GM19035 (cell line): Measurements from ENCODE around the gene TLE4.

Source experiments
- ATAC-seq: cut with Tn5 transposase; IDR thresholded peaks from one replicate; pipeline ENCODE4 v1.9.1; 2021; ENCODE audit not compliant: unreplicated experiment

TLE4 gene

DNA sequence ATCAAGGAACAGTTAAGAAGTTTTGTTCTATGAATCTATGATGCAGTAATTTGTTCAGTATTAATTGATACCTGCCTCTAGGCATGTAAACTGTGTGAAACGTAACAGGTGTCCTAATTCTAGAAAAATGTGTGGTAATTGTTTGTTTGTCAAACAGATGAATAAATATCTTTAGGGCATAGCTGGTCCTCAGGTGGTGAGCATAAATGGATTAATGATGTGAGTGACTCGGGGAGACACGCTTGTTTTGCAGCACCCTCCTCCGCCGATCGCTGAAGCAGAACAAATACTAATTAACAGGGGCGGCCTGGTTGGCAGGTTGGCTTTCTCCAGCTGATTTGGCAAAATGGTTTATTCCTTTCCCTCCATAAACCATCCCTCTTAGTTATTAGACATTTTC lies 88.8 kb downstream of the TLE4 start:
- no peak for ATAC-seq

DNA sequence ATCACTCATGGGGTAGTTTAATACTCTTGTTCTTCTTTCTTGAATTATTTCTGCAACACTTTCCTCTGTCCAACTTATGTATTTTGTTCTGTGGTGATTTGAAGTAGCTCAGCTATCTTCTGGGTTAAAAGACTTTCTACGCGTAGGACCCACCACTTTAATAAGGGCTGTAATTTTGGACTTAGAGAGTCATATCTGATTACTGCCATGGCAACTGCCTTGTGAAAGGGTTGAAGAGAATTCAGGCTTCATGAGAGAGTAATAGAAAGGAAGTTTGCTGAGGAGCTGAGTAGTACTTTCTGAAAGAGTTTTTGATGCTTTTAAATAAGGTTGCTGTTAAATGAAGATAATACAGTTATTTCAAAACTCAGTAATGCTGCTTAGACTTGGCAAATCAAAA lies 89.5 kb downstream of the TLE4 start:
- ATAC-seq: no peak

DNA sequence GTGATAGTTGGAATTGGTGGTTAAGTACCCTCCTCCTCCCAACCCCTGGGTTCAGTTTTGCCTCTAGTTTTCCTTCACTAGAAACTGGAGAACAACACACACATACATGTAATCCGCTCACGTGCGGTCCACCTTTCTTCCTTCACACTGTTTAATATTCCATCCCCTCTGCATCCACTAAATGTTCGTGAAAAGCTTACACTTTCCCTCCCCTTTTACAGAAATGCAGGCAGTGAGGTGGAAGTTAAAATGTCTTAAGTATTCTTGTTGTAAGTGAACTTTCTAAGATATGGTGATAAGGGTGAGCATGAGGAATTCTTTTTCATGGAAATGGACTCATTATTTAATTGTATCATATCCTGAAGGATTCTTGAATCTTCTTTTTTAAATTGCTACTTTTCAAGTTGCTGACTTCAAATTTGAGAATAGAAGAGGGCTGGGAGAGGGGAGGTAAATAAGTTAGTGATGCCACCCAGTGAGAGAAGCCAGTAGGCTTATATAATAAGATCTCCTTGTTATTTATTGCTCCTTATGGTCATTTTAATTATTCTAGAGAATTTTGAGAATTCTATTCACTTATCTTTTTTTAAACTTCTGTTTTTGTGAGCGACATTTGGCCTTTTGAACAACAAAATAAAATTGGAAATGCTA lies 90.2 kb downstream of the TLE4 start:
- no peak for ATAC-seq

DNA sequence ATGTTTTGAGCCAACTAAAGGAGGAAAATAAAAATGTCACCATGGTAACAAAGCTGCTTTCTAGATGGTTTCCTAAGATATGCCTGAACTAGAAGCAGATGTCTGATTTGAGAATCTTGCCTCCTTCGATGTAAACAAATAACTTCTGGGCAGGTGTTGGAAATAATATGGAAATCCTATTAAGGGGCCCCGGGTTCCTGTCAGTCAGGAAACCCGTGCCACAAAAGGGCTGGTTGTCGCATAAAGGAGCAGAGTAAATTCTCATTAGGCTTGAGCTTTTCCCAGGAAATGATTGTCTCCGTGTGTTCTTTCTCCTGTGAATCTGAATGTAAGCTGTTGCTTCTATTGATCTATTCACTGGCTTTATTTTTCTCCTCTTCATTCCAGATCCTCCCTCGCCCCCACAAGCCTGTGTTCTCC lies 90.8 kb downstream of the TLE4 start:
- no peak for ATAC-seq

DNA sequence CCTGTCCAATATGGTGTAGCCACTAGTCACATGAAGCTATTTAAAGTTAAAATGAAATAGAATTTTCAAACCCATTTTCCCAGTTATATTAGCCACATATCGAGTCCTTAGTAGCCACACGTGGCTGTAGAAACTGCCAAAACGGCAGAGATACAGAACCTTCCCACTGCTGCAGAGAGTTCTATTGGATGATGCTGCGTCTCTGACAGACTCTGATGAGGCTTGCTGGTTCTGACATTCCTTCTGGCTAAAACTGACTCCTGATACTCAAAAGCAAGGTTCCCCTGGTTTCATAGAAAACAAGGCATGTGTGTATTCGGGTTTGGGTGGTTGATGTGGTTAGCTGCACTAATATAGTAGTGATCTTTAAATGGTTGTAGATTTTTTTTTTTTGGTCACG lies 91.5 kb downstream of the TLE4 start:
- no peak for ATAC-seq

DNA sequence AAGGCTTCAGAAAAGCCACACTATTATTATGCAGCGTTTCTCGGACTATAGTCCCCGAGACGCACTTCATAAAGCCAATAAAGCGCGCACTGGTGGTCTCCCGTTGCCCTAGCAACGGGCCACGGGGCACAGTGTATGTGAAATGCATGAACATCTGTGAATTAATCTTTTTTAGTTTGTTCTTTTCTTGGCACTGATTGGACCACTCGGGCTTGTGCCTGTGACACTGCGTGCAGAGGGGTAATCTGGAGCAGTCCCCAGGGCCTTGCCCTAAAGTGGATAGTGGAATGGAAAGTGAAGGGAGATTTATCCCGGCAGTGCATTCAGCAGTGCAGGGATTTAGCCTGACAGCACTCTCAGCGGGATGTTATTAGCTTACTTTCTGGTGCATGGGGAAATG lies 92.1 kb downstream of the TLE4 start:
- no peak for ATAC-seq

DNA sequence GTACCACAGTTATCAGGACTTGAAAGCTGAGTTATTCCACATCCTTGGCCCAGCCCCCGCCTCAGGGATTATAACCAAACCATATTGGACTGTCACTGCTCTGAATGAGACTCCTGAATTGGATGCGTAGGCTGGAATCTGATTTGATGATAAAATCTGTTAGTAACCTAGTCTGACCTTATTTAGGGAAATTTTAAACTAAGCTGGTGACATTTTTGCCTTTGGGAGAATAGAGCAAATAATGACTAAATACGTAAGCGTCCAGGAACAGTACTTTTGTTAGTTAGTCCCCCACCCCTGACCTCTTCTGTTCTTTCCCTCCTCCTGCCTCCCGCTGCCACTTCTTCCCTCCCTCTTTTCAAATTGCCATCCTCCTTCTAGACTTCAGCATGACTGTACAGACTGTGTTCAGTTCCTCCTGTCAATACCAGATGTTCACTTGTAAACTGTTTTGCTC lies 92.6 kb downstream of the TLE4 start:
- no peak for ATAC-seq

DNA sequence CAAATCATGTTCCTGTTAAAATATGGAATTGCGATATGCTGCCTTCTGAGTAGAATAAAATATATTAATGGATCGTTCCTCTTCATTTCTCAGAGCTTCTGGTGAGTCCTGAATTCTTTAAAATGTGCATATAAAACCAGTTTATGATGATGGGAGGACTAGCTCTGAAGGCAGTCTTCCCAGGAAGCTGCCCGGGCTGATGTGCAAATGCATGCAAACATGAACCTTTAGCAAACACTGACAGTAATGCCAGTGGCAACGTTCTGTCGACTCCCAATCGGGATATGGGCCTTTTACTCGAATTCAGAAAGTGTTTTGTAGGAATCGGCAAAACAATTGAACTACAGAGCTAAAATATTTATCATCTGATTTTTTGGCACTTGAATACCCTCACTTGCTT lies 93.6 kb downstream of the TLE4 start:
- ATAC-seq: no peak

DNA sequence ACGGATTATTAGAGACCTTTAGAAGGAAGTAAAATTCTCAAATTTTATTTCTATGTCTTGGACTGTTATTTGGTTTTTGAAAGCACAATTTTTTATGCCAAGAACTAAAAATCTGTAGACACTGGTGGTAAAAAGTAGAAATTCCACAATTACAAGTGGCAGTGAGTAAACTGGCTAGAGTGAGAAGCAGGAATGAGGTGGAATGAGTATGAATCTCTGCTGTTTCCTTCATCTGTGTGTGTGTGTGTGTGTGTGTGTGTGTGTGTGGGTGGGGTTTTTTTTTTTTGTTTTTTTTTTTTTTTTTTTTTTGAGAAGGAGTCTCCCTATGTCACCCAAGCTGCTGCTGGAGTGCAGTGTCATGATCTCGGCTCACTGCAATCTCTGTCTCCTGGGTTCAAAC lies 94.2 kb downstream of the TLE4 start:
- ATAC-seq: no peak

DNA sequence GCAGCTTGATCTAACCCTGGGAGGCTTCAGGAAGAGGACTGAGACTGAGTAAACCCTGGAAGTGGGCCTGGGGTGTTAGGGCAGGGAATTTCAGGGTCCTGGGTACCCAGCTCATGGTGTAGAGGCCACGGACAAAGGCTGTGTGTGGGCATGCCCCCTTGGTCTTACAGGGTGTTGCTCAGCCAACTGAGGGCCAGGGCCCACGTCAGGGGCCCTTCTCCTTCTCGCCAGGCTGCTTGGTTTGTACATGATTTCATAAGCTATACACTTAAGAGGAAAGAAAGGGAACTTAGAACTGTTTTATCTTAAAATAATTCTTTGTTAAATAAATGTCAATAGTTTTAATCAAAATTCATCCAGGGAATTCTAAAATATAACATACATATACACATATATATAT lies 95.4 kb downstream of the TLE4 start:
- ATAC-seq: no peak

DNA sequence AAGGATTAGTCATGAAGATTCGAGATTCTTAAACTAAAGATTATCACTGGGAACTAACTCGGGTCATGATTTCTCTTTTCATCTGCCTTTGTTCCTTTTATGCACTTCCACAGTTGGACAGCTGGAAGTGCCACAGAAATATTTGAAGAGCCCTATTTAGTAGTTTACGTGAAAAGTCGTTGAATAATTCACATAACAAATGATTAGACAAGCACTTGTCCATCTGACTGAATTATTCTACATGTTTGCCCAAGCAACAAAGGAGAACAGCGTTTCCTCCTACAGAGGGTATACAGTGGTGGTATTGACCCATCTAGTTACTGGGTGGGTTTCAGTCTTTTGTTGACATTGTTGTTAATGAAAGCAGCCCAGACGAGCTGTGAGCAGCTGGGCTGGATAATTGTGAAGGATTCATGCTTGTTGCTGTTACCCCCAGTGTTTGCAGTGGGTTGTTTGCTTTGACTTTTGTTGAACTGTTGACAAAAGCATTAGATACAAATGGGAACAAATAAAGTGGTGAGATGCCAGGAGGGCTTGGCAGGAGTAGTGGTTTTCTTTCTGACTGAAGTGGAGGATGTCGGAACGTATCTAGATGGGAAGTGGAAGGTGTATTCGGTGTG lies 96.2 kb downstream of the TLE4 start:
- ATAC-seq: no peak

DNA sequence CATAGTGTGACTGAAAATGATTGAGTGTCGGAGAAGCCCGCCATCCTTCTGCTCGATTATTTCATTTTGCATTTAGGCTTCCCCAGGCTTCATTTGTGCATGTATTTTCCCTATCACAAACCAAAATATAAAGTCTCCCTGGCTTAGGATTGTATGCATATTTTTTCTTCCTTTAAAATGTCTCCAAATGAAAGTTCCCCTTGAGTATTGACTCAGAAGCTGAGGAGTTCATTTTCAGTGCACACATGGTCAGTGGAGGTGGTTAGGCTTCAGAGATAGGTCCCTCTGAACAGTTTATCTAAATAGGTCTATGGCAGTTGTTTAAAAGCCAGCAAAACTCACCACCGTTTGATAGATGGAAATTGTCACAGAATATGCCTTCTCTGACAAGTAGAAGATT lies 97.2 kb downstream of the TLE4 start:
- ATAC-seq: no peak

DNA sequence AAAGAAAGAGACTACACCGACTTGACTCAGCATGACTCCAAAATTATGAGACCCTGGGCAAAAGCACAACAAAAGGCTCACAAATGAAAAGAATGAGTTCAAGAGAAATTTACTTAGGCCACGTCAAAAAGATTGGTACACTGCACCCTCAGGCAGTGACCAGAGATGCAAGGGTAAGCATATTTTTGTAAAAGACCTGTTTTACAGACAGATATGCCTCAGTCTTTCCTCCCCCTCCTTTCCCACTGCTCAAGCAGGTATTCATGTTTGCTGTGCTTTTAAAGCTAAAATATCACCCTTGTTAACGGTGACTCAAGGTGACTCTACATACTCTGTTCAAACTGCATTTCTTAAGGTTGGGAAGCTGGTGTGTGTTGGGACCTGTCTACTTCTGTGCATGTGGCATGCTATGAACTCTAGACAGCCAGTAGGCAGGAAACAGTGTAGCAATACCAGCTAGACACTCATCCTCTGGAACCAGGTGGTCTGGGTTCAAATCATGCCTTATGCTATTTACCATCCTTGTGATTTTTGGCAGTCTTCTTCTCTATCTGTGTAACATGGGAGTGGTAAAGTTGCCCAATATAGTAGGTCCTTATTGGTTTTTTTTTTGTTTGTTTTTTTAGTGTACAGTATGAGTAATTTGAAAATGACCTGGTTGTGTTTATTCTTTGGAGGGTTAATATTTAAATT lies 98.7 kb downstream of the TLE4 start:
- no peak for ATAC-seq

DNA sequence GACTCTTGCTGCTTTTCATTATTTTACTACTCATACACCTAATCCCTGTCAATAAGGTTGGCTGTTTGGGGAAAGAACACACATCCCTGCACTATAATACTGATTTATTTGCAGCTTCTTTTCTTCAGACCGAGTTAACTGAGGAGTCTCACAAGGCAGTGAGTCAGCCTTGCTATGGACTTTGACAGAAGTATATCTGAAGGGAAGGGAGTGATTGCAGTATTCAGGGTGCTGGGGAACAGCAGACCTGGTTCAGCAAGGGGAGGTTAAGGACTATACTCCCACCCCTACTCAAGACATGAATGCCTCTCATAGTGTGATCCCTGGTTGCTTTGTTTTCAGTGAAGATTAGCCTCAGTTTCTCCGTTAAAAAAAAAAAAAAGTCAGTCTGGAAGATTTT lies 99.8 kb downstream of the TLE4 start:
- ATAC-seq: no peak

DNA sequence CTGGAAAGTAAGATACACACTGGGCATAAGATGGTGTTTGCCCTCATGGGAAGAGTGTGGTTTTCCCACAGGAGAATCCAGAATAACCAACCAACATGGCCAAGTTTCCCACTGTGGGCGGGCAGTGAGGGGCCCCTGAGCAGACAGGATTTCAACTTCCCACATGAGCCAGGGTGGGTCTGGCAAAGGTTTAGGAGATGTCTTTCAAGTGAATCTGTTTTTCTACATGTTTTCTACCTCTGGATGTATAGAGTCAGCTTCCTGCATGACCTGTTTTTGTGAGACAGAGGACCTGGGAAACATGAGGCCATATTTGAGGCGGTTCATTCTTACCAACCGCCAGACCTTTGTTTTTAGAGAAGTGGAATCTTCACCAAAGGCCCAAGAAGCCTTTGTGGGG lies 100.5 kb downstream of the TLE4 start:
- no peak for ATAC-seq

DNA sequence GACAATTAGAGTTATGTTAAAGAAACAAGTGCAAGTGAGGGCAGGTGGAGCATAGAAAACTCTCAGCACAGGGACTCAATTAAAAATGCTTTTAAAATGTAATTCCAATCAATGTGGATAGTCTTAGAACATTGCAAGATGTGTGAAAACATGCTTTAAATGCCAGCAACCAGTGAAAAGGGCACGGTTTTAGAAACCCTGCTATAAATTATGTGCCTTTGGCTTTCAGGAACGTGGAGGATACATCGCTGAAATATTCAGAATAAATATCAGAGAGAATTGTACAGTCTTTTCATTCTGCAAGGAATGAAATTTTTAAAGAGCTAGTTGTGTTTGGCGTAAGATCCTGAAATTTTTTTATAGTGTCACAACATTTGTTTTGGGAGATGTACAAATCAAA lies 101.1 kb downstream of the TLE4 start:
- ATAC-seq: no peak

DNA sequence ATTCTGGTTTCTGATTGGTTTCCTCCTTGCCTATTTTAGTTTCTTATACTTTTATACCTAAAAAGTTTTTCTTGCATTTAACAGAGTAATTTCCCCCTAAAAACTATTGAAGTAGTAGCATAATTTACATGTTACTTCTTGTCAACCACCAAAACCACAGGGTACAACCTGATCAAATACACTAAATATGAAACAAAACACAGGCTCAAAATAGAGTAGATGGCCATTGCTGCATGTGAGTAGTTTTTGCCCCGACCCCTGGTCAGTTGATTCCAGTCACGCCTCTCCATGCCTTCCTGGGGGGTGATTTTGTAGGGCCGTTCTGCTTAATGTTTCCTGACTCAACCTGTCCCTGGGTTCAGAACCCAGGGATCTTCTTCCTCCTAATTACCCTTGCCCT lies 101.8 kb downstream of the TLE4 start:
- peak; percentile 93 for ATAC-seq

DNA sequence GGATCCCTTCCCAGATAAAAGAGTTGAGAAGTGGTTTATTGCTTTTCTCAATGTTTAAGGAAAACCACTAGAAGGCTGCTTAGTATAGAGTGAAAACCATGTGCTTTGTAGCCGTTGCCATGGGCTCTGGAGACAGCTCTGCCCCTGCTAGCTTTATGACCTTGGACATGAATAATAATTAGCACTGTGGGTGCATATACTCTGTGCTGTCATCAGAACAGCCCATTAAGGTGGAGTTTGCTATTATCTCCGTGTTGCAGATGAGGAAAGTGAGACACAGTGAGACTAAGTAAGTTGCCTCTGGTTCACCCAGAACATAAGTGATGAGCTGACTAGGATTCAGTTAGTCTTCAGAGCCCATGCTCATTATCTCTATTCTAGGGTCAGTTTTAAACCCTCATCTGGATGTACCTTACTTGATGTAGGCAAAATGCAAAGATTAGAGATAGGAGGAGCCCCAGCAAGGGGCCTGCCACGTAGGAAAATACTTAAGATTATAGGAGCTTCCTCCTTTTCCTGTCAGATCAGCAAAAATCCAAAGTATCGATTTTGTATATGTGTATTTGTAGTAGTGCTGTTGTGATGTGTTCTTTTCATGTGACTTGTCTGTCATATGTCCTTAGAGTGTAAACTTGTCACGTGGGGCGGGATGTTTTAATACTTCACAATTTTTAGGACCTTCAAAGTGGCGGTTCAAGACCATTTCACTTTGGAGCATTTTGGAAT lies 102.5 kb downstream of the TLE4 start:
- ATAC-seq: peak; percentile 45

DNA sequence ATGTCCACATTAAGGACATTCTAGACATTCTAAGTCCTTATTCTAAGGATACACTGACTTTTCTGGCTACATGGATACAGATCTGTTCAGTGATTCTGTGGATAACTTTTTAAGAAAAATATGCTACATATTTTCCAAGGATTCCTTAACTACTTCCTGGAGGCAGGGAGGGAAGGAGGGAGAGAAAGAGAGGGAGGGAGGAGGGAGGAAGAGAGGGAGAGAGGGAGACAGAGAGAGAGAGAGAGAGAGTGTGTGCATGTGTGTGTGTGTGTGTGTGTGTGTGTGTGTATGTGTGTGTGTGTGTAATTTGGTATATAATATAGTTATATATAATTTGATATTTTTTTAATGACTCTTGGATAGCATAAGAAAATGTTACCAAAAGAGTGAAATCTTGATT lies 109.8 kb downstream of the TLE4 start:
- ATAC-seq: no peak

DNA sequence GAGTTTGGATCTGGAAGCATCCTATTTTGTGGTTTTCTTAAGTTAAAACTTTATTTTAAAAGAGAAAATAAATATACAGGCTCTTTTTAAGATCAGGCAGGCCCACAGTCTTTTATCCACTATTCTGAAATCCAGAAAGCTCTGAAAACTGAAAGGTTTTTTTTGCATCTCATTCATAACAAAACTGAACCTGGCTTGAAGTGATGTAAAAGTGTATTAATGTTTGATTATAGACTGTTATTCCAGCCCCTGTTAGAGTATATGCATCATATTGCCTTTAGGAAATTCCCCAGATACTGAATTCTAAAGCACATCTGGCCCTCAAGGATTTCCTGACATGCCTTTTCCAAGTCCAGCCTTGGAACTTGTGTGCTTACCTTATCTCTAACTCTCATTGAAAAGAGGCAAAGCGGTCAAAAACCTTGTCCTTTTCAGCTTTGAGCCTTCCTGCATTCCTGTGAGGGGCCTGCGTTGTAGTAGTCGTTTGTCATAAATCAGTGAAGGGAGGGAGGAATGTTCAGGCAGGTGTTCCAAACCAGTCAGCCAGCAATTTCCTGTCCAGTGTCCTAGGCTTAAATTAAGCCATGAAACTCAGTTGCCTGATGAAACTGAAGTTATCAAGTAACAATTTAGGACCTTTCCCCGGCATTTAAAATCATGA lies 110.4 kb downstream of the TLE4 start:
- no peak for ATAC-seq

DNA sequence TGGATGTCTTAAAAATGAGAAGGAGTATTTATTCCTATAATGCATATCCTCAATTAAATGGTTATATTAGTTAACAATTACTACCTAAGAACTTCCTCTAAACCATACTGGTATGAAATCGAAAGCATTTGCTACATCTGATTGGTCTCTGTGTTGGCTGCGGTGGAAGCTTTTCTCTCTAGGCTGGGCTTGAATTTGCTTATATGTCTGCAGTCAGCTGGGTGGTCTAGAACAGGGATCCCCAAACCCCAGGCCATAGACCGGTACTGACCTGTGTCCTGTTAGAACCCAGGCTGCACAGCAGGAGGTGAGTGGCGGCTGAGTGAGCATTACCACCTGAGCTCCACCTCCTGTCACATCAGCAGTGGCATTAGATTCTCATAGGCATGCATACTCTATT lies 112.3 kb downstream of the TLE4 start:
- ATAC-seq: no peak
